ENCODE results near the gene GRB14.
A peak's percentile ranks its signal among the peaks of the same experiment; 100 is the strongest.
"Not testable (repeated sequence)": the region's sequence is repeated elsewhere in the genome, so short reads cannot be mapped to it uniquely, and the experiment has no call there.

GRB14 gene

GRCh38 chr2:164558450-164558849 is 62.8 kb downstream of the GRB14 start:
- DNase-seq (ENCODE audit: low read depth): peak; percentile 66

- peak; percentile 13 for DNase-seq (ENCODE audit: low read depth)
Observed at GRCh38 chr2:164554487-164554886, 66.8 kb downstream of the GRB14 start.

- DNase-seq (ENCODE audit: low read depth): no peak
Observed at GRCh38 chr2:164551519-164551918, 69.8 kb downstream of the GRB14 start.

- not testable (repeated sequence) for DNase-seq (ENCODE audit: low read depth)
Observed at GRCh38 chr2:164549705-164550104, 71.6 kb downstream of the GRB14 start.

GRCh38 chr2:164545484-164545883 is 75.8 kb downstream of the GRB14 start:
- no peak for DNase-seq (ENCODE audit: low read depth)

GRCh38 chr2:164542581-164543021 is 78.7 kb downstream of the GRB14 start:
- DNase-seq (ENCODE audit: low read depth): peak; percentile 34

GRCh38 chr2:164538240-164538866 is 82.9 kb downstream of the GRB14 start:
- DNase-seq (ENCODE audit: low read depth): peak; percentile 43

GRCh38 chr2:164535280-164536025 is 85.8 kb downstream of the GRB14 start:
- no peak for DNase-seq (ENCODE audit: low read depth)

GRCh38 chr2:164530464-164530863 is 90.8 kb downstream of the GRB14 start:
- DNase-seq (ENCODE audit: low read depth): no peak

GRCh38 chr2:164523726-164524125 is 97.6 kb downstream of the GRB14 start:
- no peak for DNase-seq (ENCODE audit: low read depth)

GRCh38 chr2:164523009-164523408 is 98.3 kb downstream of the GRB14 start:
- DNase-seq (ENCODE audit: low read depth): peak; percentile 53

- DNase-seq (ENCODE audit: low read depth): no peak
Observed at GRCh38 chr2:164522561-164522981, 98.7 kb downstream of the GRB14 start.

- DNase-seq (ENCODE audit: low read depth): no peak
Observed at GRCh38 chr2:164515734-164516133, 105.5 kb downstream of the GRB14 start.

- no peak for DNase-seq (ENCODE audit: low read depth)
Observed at GRCh38 chr2:164515030-164515429, 106.3 kb downstream of the GRB14 start.

- peak; percentile 12 for DNase-seq (ENCODE audit: low read depth)
Observed at GRCh38 chr2:164514491-164514890, 106.8 kb downstream of the GRB14 start.

GRCh38 chr2:164512871-164513270 is 108.4 kb downstream of the GRB14 start:
- DNase-seq (ENCODE audit: low read depth): no peak

GRCh38 chr2:164511738-164512137 is 109.5 kb downstream of the GRB14 start:
- no peak for DNase-seq (ENCODE audit: low read depth)

GRCh38 chr2:164510895-164511294 is 110.4 kb downstream of the GRB14 start:
- no peak for DNase-seq (ENCODE audit: low read depth)

GRCh38 chr2:164509137-164509877 is 112.0 kb downstream of the GRB14 start:
- DNase-seq (ENCODE audit: low read depth): no peak

- DNase-seq (ENCODE audit: low read depth): no peak
Observed at GRCh38 chr2:164504253-164504652, 117.0 kb downstream of the GRB14 start.

GRCh38 chr2:164498836-164499235 is 122.4 kb downstream of the GRB14 start:
- no peak for DNase-seq (ENCODE audit: low read depth)

GRCh38 chr2:164496881-164497280 is 124.4 kb downstream of the GRB14 start:
- no peak for DNase-seq (ENCODE audit: low read depth)

GRCh38 chr2:164496421-164496820 is 124.9 kb downstream of the GRB14 start:
- DNase-seq (ENCODE audit: low read depth): no peak

Measured in fibroblast of gingiva (primary cell).